Neural crest cell (in vitro differentiated cells): ENCODE measurements around the gene MAPK13. TPM values are rescaled to one million over a fixed set of nuclear protein-coding genes. Genes with fewer than 3 reads are reported as not detected.
"Not testable (repeated sequence)": the region's sequence is repeated elsewhere in the genome, so short reads cannot be mapped to it uniquely, and the experiment has no call there.

Experiments
- DNase-seq: peaks from one replicate; pipeline ENCODE4 v3.0.0; 2021; ENCODE audit warnings: low read depth, mixed read lengths, low spot score
- H3K27ac Mint-ChIP-seq: one replicate; pipeline ENCODE4 v1.8.0; 2021; ENCODE audit warnings: mild to moderate bottlenecking, mixed read lengths; ENCODE audit not compliant: unreplicated experiment
- H3K27me3 Mint-ChIP-seq: 2 replicates; pipeline ENCODE4 v1.8.0; 2021; ENCODE audit warnings: low read depth, mild to moderate bottlenecking, mixed read lengths
- H3K36me3 Mint-ChIP-seq: 2 replicates; pipeline ENCODE4 v1.8.0; 2021; ENCODE audit warnings: low read depth, mild to moderate bottlenecking, mixed read lengths
- H3K4me1 Mint-ChIP-seq: 2 replicates; pipeline ENCODE4 v1.8.0; 2021; ENCODE audit warnings: mixed read lengths
- H3K4me3 Mint-ChIP-seq: one replicate; pipeline ENCODE4 v1.8.0; 2021; ENCODE audit warnings: mild to moderate bottlenecking, mixed read lengths
- H3K9me3 Mint-ChIP-seq: 2 replicates; pipeline ENCODE4 v1.8.0; 2021; ENCODE audit warnings: mixed read lengths
- total RNA-seq: library from RNA; stranded (reverse); gene quantifications from 2 replicates; pipeline ENCODE4 v1.2.1, GENCODE V29; 2021
- TF ChIP-seq, protein P1 (sequence below): fragments of 200-600 bp; sonication (generic); conservative IDR thresholded peaks from 2 replicates; pipeline ENCODE4 v1.5.0; 2021; ENCODE audit warnings: antibody characterized with exemption, mild to moderate bottlenecking

The MAPK13 gene
- total RNA-seq, 1 donor from 2014 or later, result 2.0 TPM

DNA sequence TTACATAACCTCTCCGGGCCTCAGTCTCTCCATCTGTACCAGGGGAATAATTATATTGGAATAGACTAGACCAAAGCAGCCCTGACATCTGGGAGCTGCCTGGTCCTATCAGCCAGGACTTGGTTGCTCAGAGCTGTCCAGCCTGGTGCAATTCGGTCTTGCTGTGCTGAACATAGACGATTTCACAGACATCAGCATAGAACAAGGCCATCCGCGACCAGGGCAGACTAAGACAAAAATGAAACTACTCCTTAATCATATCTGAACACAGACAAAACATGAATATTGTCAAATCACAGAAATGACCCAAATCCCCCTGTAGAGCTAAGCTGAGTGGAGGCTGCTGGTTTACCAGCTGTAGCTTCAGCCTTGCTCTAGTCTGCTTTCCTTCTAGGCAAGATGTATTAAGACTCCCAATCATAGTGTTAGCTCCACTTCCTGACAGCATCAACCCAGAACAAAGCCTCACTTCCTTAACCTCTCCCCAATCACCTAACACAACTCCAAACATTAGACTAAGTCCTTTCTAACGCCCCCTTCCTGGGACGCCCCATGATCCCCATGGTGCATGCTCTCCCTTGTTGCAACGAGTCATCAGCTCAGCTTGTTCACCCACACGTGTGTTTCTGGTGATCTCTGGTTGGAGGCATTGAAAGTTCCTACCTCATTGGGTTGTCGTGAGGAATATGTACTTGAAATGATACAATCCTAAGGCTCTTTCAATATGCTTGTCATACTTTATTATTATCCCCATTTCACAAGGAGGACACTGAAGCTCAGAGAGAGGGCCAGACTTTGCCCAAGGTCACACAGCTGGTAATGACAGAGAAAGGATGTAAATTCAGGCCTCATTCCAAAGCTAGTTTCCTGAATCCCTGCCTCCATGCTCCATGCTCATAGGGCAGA, 3.5 kb upstream of the MAPK13 start:
- no peak for DNase-seq
- no peaks in the 10 kb centered on the region for H3K36me3 Mint-ChIP-seq
- peaks cover 22% of the 10 kb centered on the region for H3K27me3 Mint-ChIP-seq
- peaks cover 17% of the 10 kb centered on the region for H3K4me1 Mint-ChIP-seq
- TF ChIP-seq, protein P1, sequence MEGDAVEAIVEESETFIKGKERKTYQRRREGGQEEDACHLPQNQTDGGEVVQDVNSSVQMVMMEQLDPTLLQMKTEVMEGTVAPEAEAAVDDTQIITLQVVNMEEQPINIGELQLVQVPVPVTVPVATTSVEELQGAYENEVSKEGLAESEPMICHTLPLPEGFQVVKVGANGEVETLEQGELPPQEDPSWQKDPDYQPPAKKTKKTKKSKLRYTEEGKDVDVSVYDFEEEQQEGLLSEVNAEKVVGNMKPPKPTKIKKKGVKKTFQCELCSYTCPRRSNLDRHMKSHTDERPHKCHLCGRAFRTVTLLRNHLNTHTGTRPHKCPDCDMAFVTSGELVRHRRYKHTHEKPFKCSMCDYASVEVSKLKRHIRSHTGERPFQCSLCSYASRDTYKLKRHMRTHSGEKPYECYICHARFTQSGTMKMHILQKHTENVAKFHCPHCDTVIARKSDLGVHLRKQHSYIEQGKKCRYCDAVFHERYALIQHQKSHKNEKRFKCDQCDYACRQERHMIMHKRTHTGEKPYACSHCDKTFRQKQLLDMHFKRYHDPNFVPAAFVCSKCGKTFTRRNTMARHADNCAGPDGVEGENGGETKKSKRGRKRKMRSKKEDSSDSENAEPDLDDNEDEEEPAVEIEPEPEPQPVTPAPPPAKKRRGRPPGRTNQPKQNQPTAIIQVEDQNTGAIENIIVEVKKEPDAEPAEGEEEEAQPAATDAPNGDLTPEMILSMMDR, result no peak
- H3K27ac Mint-ChIP-seq, result no peak overlapping the region
- no peaks in the 10 kb centered on the region for H3K9me3 Mint-ChIP-seq
- no peak overlapping the region for H3K4me3 Mint-ChIP-seq

DNA sequence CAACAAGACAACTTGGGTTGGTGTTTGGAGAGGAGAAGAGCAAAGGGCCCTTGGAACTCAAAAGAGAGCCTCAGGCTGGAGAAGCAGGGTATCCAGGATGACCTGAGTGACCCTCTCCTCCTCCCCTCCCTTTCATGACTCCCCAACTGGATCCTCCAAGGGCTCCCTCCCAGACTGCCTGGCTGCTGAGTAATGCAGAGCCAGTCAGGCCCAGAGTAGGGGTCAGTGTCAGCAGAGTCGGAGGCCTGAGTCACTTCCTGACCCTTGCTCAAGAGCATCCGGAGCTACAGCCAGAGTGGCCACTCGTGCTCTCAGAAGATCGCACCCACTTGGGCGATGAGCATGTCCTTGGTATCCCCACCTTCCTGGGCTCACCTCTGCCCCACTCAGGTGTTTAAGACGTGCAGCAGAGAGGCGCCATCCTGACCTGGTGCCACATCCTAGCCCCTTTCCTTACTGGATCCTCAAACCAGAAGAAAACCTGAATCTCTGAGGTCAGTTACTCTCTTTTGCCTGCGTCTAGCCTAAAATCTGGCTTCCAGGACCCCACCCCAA, 2.8 kb upstream of the MAPK13 start:
- H3K4me1 Mint-ChIP-seq, result peaks cover 17% of the 10 kb centered on the region
- H3K9me3 Mint-ChIP-seq, result no peaks in the 10 kb centered on the region
- H3K27ac Mint-ChIP-seq, result no peak overlapping the region
- no peak for DNase-seq
- H3K36me3 Mint-ChIP-seq, result no peaks in the 10 kb centered on the region
- TF ChIP-seq, protein P1, result no peak
- H3K4me3 Mint-ChIP-seq, result no peak overlapping the region
- peaks cover 27% of the 10 kb centered on the region for H3K27me3 Mint-ChIP-seq

DNA sequence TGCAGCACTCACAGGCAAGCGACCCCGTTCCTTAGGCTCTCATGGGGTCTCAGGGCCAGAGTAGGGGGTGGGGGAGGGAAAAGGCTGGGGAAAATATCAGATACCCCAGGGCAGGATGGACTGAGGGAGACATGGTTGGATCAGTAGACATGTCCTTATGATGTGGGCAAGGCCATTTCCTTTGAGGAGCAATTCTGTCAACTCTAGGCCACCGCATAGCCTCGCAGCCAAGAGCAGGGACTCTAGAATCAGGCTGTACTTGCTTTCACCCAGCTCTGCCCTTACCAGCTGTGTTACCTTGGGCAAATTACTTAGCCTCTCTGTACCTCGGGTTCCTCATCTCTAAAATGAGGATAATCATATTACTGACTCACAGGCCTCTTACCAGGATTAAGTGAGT, 2.2 kb upstream of the MAPK13 start:
- peaks cover 29% of the 10 kb centered on the region for H3K27me3 Mint-ChIP-seq
- no peak overlapping the region for H3K27ac Mint-ChIP-seq
- DNase-seq, result no peak
- no peak overlapping the region for H3K4me3 Mint-ChIP-seq
- no peaks in the 10 kb centered on the region for H3K9me3 Mint-ChIP-seq
- TF ChIP-seq, protein P1, result no peak
- H3K4me1 Mint-ChIP-seq, result peaks cover 17% of the 10 kb centered on the region
- H3K36me3 Mint-ChIP-seq, result no peaks in the 10 kb centered on the region

DNA sequence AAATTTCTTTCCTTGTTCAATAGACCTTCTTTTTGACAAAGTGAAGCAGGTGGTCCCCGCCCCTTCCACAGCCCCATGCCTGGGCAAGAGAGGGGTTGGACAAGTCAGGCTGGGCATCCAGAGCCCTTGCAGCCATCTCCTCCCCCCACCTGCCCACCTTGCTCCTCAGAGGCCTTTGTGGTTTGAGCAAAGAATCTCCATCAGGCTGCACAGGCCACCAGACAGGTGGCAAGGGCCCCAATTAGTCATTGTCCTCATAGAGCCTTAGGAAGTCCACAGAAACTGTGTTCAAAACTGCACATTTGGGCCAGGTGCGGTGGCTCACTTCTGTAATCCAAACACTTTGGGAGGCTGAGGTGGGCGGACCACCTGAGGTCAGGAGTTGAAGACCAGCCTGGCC, 1.5 kb upstream of the MAPK13 start:
- no peaks in the 10 kb centered on the region for H3K9me3 Mint-ChIP-seq
- DNase-seq, result no peak
- peaks cover 29% of the 10 kb centered on the region for H3K27me3 Mint-ChIP-seq
- H3K4me1 Mint-ChIP-seq, result peaks cover 17% of the 10 kb centered on the region
- H3K36me3 Mint-ChIP-seq, result no peaks in the 10 kb centered on the region
- H3K27ac Mint-ChIP-seq, result no peak overlapping the region
- TF ChIP-seq, protein P1, result no peak
- H3K4me3 Mint-ChIP-seq, result no peak overlapping the region

DNA sequence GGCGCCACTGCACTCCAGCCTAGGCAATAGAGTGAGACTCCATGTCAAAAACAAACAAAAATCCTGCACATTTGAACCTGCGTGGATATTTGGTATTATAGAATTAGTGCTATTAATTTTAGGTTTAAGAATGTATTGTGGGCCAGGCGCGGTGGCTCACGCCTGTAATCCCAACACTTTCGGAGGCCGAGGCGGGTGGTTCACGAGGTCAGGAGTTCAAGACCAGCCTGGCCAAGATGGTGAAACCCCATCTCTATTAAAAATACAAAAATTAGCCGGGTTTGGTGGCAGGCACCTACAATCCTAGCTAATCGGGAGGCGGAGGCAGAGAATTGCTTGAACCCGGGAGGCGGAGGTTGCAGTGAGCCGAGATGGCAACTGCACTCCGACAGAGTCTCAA, 979 bp upstream of the MAPK13 start:
- not testable (repeated sequence) for H3K9me3 Mint-ChIP-seq, H3K27ac Mint-ChIP-seq, H3K36me3 Mint-ChIP-seq, DNase-seq
- Mint-ChIP-seq H3K4me1 (peaks cover 17% of the 10 kb centered on the region), H3K27me3 (peaks cover 29% of the 10 kb centered on the region), H3K4me3 (peak overlapping the region; percentile 27)
